ENCODE data around the gene THNSL1. TPM values are rescaled to one million over a fixed set of nuclear protein-coding genes. Genes with fewer than 3 reads are reported as not detected.

THNSL1 gene
- total and polyA plus RNA-seq, 9 of the 15 experiments (the other 6 are each of a cell fraction or from before 2014, with no cell fraction given) = 4.5 to 8.6 (median 6.3) TPM

DNA sequence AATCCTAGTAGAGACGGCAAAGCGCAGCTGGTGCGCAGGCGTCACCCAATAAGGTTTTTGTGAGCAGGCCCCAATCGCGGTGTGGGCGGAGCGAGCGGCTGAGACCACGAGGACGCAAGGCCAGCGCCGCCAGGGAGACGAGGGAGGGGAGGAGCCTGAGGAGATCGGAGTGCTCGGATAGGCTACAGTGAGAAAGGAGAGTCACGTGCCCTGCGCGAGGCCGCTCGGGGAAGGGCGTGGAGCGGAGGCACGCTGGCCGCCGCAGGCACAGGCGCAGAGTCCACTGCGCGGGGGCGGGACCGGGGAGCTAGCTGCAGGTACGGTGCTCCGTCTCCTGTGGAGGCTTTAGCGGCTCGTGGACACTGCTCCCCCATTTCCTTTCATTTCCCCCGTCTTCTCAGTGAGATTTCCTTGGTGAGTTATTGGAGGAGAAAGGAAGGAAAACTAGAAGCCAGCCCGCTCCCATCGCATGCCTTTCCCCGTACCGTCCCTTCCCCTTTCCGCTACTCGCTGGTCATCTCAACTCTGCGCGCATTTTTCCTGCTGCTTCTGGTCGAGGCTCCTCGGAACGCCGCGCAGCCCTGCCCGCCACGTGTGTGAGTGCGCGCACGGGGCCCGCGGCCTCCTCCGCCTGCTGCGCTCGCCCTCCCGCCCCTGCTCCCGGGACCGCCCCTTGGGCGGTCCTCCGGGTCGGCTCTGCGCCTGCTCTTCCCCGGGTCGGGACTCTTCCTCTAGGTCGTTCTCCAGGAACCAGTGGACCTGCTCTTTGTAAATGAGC, at the start of gene THNSL1 (continued):
- TF ChIP-seq MYNN (IDR thresholded peaks at IDR 0.05) (0 out of 2 replicates have a peak, but pooled peaks have one; percentile 11), MYNN (CRISPR knock-in tag; IDR thresholded peaks at IDR 0.05) (no peak), SRSF9 (IDR thresholded peaks at IDR 0.05; ENCODE audit: borderline replicate concordance, low read depth, low read length) (no peak), MIER1 (IDR thresholded peaks at IDR 0.05; ENCODE audit: low read depth) (no peak), BMI1 (IDR thresholded peaks at IDR 0.05; ENCODE audit: low read length) (no peak), ZNF253 (CRISPR knock-in tag; conservative IDR thresholded peaks at IDR 0.05) (no peak), LEF1 (IDR thresholded peaks at IDR 0.05) (no peak), MECOM (CRISPR knock-in tag; IDR thresholded peaks at IDR 0.05) (no peak), STAG1 (CRISPR knock-in tag; IDR thresholded peaks at IDR 0.05; ENCODE audit: borderline replicate concordance) (peak; percentile 71; the same call in 1 of the 2 replicates), PRPF4 (IDR thresholded peaks at IDR 0.05; ENCODE audit: insufficient read depth, low read depth, low read length, poor library complexity, severe bottlenecking) (no peak), KDM4B (IDR thresholded peaks at IDR 0.05; ENCODE audit: borderline replicate concordance in 2 of 2, low read depth in 1 of 2) (no peak), ETV6 (IDR thresholded peaks at IDR 0.05; ENCODE audit: borderline replicate concordance in 1 of 2, low read depth in 2 of 2, low read length in 1 of 2) (no peak), ETV6 (CRISPR knock-in tag; IDR thresholded peaks at IDR 0.05; ENCODE audit: borderline replicate concordance) (peak; percentile 99), DPF2 (IDR thresholded peaks at IDR 0.05) (peak; percentile 60), SMAD4 (CRISPR knock-in tag; conservative IDR thresholded peaks at IDR 0.05) (peak; percentile 67), SREBF1 (IDR thresholded peaks at IDR 0.05; ENCODE audit: borderline replicate concordance, low read depth, low read length) (no peak), TFE3 (CRISPR knock-in tag; IDR thresholded peaks at IDR 0.05) (peak; percentile 98), RFX5 (IDR thresholded peaks at IDR 0.05; ENCODE audit: low read depth, low read length) (no peak)
- TF ChIP-seq, protein P1, sequence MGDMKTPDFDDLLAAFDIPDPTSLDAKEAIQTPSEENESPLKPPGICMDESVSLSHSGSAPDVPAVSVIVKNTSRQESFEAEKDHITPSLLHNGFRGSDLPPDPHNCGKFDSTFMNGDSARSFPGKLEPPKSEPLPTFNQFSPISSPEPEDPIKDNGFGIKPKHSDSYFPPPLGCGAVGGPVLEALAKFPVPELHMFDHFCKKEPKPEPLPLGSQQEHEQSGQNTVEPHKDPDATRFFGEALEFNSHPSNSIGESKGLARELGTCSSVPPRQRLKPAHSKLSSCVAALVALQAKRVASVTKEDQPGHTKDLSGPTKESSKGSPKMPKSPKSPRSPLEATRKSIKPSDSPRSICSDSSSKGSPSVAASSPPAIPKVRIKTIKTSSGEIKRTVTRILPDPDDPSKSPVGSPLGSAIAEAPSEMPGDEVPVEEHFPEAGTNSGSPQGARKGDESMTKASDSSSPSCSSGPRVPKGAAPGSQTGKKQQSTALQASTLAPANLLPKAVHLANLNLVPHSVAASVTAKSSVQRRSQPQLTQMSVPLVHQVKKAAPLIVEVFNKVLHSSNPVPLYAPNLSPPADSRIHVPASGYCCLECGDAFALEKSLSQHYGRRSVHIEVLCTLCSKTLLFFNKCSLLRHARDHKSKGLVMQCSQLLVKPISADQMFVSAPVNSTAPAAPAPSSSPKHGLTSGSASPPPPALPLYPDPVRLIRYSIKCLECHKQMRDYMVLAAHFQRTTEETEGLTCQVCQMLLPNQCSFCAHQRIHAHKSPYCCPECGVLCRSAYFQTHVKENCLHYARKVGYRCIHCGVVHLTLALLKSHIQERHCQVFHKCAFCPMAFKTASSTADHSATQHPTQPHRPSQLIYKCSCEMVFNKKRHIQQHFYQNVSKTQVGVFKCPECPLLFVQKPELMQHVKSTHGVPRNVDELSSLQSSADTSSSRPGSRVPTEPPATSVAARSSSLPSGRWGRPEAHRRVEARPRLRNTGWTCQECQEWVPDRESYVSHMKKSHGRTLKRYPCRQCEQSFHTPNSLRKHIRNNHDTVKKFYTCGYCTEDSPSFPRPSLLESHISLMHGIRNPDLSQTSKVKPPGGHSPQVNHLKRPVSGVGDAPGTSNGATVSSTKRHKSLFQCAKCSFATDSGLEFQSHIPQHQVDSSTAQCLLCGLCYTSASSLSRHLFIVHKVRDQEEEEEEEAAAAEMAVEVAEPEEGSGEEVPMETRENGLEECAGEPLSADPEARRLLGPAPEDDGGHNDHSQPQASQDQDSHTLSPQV (IDR thresholded peaks at IDR 0.05) = peak; percentile 93
- TF ChIP-seq, protein P2, sequence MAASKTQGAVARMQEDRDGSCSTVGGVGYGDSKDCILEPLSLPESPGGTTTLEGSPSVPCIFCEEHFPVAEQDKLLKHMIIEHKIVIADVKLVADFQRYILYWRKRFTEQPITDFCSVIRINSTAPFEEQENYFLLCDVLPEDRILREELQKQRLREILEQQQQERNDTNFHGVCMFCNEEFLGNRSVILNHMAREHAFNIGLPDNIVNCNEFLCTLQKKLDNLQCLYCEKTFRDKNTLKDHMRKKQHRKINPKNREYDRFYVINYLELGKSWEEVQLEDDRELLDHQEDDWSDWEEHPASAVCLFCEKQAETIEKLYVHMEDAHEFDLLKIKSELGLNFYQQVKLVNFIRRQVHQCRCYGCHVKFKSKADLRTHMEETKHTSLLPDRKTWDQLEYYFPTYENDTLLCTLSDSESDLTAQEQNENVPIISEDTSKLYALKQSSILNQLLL (CRISPR knock-in tag; IDR thresholded peaks at IDR 0.05; ENCODE audit: borderline replicate concordance) = no peak
